Activated CD8-positive, alpha-beta memory T cell treated with anti-CD3 and anti-CD28 coated beads, Interleukin-2, amount 50 U/mL, for 24 hours (primary cell): ENCODE results near the gene NPB.
"Not testable (repeated sequence)": the region's sequence is repeated elsewhere in the genome, so short reads cannot be mapped to it uniquely, and the experiment has no call there.

Source experiments
- DNase-seq: peaks from one replicate; pipeline ENCODE4 v3.0.0-alpha.2; 2020; ENCODE audit errors: extremely low read depth

Gene NPB

DNA sequence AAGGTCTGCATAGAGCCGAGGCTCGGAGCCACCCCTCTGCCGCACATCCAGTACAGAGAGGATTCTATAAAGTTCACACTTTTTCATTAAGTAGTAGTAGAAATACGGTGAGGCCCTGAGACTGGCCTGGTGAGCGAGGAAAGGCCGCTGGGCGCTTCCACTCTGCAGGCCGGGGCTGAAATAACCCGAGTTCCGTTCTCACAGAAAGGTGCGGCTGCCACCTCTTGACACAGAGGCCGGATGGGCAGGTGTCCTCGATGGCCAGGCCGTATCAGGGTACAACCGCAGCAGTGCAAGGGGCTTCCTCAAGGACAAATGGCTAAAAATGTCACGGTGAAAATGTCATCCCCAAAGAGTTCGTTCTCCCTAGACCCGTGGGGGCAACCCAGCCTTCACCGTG, 9.9 kb downstream of the NPB start:
- DNase-seq: no peak

- DNase-seq: no peak
These were observed 10.6 kb downstream of the NPB start for GRCh38 chr17:81912441-81913309.

- DNase-seq: no peak
These were observed 11.5 kb downstream of the NPB start for GRCh38 chr17:81913394-81914102.

GRCh38 chr17:81914103-81914850, 12.2 kb downstream of the NPB start:
- DNase-seq: no peak

DNA sequence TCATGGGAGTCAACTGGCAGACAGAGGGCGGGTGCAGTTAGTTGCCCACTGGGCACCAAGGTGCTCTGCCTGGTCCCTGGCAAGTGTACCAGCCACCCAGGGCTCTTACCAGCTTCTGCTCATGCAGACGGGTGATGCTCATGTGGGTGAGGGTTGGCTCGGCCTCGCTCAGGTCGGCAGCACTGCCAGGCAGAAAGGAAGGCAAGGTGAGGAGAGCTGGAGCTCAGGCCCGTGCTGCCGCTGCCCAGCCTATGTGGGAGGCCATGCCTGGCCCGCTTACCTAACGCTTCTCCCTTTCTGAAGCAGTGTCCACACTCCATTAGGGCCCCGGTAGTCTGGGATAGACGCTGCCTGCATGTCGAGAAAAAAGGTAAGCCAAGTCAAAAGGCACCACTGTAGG, 13.3 kb downstream of the NPB start:
- no peak for DNase-seq

DNA sequence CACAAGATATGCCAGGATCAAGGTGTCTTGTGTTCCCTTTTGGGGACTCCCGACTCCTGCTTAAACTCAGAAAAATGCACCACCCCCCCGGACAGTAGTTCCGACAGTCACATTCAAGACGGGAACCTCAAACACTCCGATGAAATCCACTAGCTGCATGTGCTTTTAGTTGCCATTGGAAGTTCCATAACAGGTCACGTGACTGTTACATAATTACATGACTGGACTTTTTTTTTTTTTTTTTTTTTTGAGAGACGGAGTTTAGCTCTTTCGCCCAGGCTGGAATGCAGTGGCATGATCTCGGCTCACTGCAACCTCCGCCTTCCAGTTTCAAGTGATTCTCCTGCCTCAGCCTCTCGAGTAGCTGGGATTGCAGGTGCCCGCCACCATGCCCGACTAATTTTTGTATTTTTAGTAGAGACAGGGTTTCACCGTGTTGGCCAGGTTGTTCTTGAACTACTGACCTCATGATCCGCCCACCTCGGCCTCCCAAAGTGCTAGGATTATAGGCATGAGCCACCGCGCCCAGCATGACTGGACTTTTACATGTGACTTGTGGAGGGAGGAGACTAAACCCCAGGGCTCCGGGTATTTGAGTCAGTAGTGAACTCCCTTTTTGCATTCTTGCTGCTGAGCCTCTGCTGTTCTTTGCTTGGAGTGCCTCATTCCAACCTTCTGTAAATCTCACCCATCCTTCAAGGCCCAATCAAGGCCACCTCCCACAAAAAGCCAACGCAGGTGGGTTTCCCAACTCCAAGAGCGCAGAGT, 14.4 kb downstream of the NPB start:
- DNase-seq: no peak

DNA sequence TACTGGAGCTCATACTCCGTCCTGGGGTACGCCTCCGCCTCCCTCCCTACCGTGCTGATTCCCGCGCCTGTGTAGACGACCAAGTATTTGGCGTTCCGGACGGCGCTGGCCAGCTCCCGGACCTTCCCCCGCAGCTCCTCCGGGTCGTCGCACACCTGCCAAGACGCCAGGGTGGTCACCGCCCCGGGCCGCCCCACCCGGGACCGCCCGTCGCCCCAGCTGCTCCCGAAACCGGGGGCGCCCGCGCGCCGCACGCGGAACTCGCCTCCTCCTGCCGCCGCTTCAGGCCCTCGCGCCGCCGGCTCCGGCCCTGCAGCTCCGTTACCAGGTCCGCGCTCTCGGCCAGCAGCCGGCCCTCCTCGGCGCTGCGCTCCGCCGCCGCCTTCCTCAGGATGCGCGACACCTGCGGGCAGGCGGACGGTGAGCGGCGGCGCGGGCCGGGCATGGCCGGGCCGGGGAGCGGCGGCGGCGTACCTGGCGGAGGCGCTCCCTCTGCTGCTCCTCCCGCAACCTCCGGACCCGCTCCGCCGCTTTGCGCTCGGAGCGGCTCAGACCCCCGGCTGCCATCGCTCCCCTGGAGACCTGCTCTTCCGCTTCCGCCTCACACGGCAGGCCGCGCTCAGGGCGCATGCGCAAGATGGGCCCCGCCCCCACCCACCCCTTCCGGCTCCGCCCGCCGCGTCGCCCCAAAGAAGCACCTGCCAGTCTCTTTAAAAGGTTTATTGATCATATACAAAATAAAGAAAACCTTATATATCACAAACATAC, 15.7 kb downstream of the NPB start, which contains the start of gene SIRT7:
SIRT7 (minus strand) TSS at position 612 of the 768 bp plus-strand sequence; CDS start at position 567, 45 bp downstream.
- DNase-seq: peak; percentile 54

- not testable (repeated sequence) for DNase-seq
These were observed 16.3 kb downstream of the NPB start for GRCh38 chr17:81918333-81918669.

DNA sequence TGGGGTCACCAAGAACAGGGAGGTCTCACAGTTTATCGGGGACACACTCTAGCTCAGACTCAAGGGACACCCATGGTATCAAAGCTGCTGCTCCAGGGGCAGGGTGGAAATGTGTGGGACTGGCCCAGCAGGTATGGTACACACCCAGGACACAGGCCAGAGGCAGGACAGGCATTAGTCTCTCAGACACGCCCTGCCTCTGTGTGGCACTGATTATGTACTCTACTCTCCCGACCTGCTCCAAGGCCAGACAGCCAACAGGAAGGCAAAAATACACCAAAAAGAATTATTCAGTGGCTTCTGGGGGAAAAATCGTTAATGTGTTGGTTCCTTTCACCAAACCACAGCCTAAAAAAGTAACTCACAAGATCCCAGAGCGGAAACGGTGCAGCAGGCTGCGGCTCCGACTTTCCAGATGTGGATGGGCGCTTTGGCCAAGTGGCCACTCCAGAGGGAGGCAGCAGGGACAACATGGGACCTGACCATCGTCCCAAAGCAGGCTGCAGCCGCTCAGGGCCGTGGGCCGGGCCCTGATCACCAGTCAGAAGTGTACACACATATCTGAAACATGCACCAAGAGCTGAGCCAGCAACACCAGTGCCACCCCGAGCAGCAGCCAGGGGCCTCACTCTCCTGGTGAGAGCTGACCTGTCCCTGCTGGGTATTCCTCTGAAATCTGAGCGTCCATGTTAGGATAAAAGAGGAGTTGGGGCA, 17.0 kb downstream of the NPB start:
- no peak for DNase-seq

DNA sequence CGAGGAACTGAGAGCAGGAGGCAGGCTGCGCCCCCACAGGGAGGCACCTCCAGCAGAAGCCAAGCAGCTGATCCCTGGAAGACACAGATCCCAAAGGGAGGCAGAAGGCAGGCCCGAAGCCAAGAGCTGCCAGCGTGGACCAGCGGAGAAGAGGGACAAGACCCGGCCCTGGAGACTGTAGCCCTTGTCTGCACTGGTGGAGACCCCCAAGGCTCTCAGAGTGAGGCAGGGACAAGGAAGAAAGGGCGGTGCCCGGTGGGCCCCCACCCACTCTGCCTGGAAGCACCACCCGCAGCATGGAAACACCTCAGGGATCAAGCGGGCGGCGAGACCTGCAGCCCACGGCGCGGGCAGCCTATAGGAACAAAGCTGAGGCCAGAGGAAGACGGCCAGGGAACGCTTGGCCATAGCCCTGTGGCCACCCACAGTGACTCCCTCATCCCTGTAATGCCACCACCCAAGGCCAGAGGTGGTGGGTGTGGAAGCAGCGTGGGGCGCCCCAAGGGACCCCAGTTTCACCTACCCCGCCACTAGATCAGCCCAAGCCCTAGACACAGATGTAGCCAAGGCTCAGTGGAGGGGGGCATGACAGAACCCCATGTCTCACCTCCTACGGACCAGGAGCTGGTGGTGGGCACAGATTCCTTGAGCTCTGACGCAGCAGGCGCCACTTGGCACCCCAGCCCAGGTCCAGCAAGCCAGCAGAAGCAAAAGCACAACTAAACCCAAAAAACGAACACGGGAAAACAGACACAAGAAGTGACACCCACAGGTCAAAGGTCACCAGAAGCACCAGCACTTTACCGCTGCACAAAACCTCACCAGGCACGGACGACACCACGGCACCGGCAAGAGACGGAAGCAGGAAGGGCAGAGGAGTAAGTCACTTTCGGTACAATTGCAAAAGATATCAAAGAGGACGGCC, 18.8 kb downstream of the NPB start:
- no peak for DNase-seq

DNA sequence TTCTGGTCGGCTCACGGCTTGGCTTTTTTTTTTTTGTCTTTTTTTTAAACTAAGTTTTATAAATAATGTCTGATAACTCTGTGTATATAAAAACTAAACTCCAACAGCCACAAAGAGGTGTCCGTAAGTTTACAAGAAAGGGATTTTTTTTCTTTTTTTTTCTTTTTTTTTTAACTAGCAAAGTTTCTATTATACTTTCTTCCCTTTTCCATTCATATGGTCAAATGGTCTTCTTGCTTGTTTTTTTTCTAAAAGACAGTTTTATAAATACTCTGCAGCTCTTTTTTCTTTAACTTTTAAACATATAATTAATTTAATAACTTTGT, 19.5 kb downstream of the NPB start:
- no peak for DNase-seq

GRCh38 chr17:81921996-81922565, 20.0 kb downstream of the NPB start:
- no peak for DNase-seq

- DNase-seq: no peak
These were observed 20.7 kb downstream of the NPB start for GRCh38 chr17:81922566-81923301.

DNA sequence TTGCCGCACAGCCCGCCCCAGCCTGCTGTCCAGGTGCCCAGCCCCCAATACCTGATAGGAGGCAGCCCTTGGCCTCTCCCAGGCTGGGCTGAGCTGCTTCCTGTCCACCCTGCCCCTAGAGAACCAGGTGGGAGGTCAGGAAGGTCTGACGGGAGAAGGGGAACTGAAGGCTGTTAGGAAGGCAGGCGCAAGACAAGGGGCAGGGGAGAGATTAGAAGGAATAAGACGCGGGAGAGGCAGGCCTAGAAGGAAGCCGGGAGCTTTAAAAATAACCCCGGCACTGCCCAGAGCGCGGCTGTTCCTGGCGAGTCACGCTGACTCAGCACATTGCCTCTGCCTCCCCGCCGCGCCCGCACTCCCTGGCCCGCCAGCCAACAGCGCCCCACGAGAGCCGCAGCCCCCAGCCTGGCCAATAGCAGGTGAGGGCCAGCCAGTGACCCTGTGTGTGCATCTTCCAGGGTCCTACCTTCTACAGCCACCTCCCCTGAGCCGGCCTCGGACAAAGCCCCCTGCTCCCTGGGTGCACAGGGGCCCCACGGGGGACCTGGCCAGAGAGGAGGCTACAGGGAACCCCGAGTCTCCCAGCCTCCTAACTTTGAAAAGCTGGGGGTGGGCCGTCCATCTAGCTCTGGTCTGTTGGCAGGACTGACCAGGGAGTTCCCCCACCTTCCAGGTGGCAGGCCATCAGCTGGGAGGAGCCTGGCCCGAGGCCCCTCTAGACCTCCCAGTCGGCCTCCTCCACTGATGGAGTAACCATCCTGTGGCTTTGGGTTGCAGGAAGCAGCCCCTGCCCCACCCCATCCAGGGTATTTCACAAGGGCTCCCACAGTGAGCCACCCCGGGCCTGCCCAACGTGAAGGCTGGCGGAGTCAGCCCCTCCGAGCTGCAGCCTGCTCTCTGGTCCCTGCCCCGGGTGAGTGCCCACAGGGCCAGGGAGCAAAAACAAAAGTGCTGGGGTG, 21.5 kb downstream of the NPB start:
- no peak for DNase-seq

- no peak for DNase-seq
These were observed 22.8 kb downstream of the NPB start for GRCh38 chr17:81924557-81925532.
